IPS DF 6.9 (cell line): Measurements from ENCODE around the gene SLC25A25.

Source experiments
- DNase-seq: peaks from one replicate; pipeline ENCODE4 v3.0.0-alpha.2; 2013; ENCODE audit warnings: low read depth, low spot score
- H3K27ac ChIP-seq: one replicate; pipeline ENCODE4 v1.5.1; 2013; ENCODE audit warnings: low read length, control low read depth
- H3K27me3 ChIP-seq: 2 replicates; pipeline ENCODE4 v1.6.1; 2013; ENCODE audit warnings: mild to moderate bottlenecking, low read length; ENCODE audit not compliant: control insufficient read depth, insufficient read depth
- H3K36me3 ChIP-seq: 2 replicates; pipeline ENCODE4 v1.6.1; 2013; ENCODE audit warnings: low read length; ENCODE audit not compliant: control insufficient read depth, insufficient read depth
- H3K4me1 ChIP-seq: 2 replicates; pipeline ENCODE4 v1.6.1; 2013; ENCODE audit warnings: low read length; ENCODE audit not compliant: control insufficient read depth, insufficient read depth
- H3K4me3 ChIP-seq: 2 replicates; pipeline ENCODE4 v1.5.1; 2013; ENCODE audit warnings: mild to moderate bottlenecking, low read length
- H3K9me3 ChIP-seq: 2 replicates; pipeline ENCODE4 v1.6.1; 2013; ENCODE audit warnings: low read length, inconsistent platforms; ENCODE audit not compliant: control insufficient read depth, insufficient read depth
- WGBS: extraction: QIAGEN DNeasy Blood & Tissue Kit; methylation state at CpG from one replicate; pipeline ENCODE4 v1.1.7; 2013; ENCODE audit warnings: mixed read lengths, missing lambda C conversion rate; ENCODE audit not compliant: insufficient read length, insufficient coverage; 5-methylcytosine and 5-hydroxymethylcytosine counted together

SLC25A25 gene

GRCh38 chr9:128121466-128121810 lies 53.4 kb downstream of the SLC25A25 start:
- H3K4me1 ChIP-seq = peaks cover 5% of the 10 kb centered on the region
- no peak overlapping the region for H3K4me3 ChIP-seq
- no CpG with 5 or more reads among the region's 5 CpGs for WGBS
- no peaks in the 10 kb centered on the region for H3K27me3 ChIP-seq
- no peaks in the 10 kb centered on the region for H3K9me3 ChIP-seq
- no peak overlapping the region for H3K27ac ChIP-seq
- no peak for DNase-seq
- H3K36me3 ChIP-seq = peaks cover 37% of the 10 kb centered on the region

GRCh38 chr9:128121924-128122808 lies 54.1 kb downstream of the SLC25A25 start:
- WGBS = no CpG with 5 or more reads among the region's 27 CpGs
- peaks cover 37% of the 10 kb centered on the region for H3K36me3 ChIP-seq
- H3K4me1 ChIP-seq = peaks cover 5% of the 10 kb centered on the region

GRCh38 chr9:128122809-128123175 lies 54.8 kb downstream of the SLC25A25 start:
- no peaks in the 10 kb centered on the region for H3K9me3 ChIP-seq
- H3K36me3 ChIP-seq = peaks cover 37% of the 10 kb centered on the region
- WGBS = no CpG with 5 or more reads among the region's 24 CpGs

More at GRCh38 chr9:128121924-128122808, 54.1 kb downstream of the SLC25A25 start:
- DNase-seq = no peak
- Histone ChIP-seq H3K9me3 (no peaks in the 10 kb centered on the region), H3K4me3 (no peak overlapping the region), H3K27ac (no peak overlapping the region), H3K27me3 (no peaks in the 10 kb centered on the region)

GRCh38 chr9:128123451-128124080 lies 55.5 kb downstream of the SLC25A25 start:
- no peak for DNase-seq
- Histone ChIP-seq H3K27me3 (no peaks in the 10 kb centered on the region), H3K4me1 (peaks cover 3% of the 10 kb centered on the region; the same call in 1 of the 2 replicates), H3K36me3 (peaks cover 37% of the 10 kb centered on the region), H3K9me3 (no peaks in the 10 kb centered on the region), H3K27ac (no peak overlapping the region), H3K4me3 (no peak overlapping the region)
- WGBS = no CpG with 5 or more reads among the region's 21 CpGs

More at GRCh38 chr9:128122809-128123175, 54.8 kb downstream of the SLC25A25 start:
- Histone ChIP-seq H3K4me3 (no peak overlapping the region), H3K4me1 (peaks cover 5% of the 10 kb centered on the region), H3K27me3 (no peaks in the 10 kb centered on the region), H3K27ac (no peak overlapping the region)
- no peak for DNase-seq

- Histone ChIP-seq H3K36me3 (peaks cover 37% of the 10 kb centered on the region), H3K4me1 (peaks cover 3% of the 10 kb centered on the region; the same call in 1 of the 2 replicates), H3K4me3 (no peak overlapping the region), H3K9me3 (no peaks in the 10 kb centered on the region), H3K27me3 (no peaks in the 10 kb centered on the region), H3K27ac (no peak overlapping the region)
- WGBS = no CpG with 5 or more reads among the region's 8 CpGs
- DNase-seq = no peak
Observed at GRCh38 chr9:128124451-128124850, 56.4 kb downstream of the SLC25A25 start.

- Histone ChIP-seq H3K27me3 (no peaks in the 10 kb centered on the region), H3K27ac (no peak overlapping the region), H3K4me3 (no peak overlapping the region), H3K36me3 (peaks cover 37% of the 10 kb centered on the region), H3K4me1 (peaks cover 3% of the 10 kb centered on the region; the same call in 1 of the 2 replicates), H3K9me3 (no peaks in the 10 kb centered on the region)
- whole genome bisulfite sequencing = no CpG with 5 or more reads among the region's 16 CpGs
- peak; percentile 54 for DNase-seq
Observed at GRCh38 chr9:128124873-128125579, 57.0 kb downstream of the SLC25A25 start.

GRCh38 chr9:128125580-128126354 lies 57.7 kb downstream of the SLC25A25 start:
- WGBS = no CpG with 5 or more reads among the region's 10 CpGs
- no peak overlapping the region for H3K27ac ChIP-seq
- no peaks in the 10 kb centered on the region for H3K27me3 ChIP-seq
- H3K36me3 ChIP-seq = peaks cover 32% of the 10 kb centered on the region
- no peaks in the 10 kb centered on the region for H3K9me3 ChIP-seq
- H3K4me3 ChIP-seq = no peak overlapping the region
- no peak for DNase-seq
- peaks cover 3% of the 10 kb centered on the region; the same call in 1 of the 2 replicates for H3K4me1 ChIP-seq

- WGBS = no CpG with 5 or more reads among the region's 56 CpGs
- DNase-seq = peak; percentile 31
- Histone ChIP-seq H3K36me3 (peaks cover 18% of the 10 kb centered on the region), H3K27ac (no peak within 1 kb of the TSS), H3K4me3 (peak within 1 kb of the TSS; percentile 98), H3K9me3 (no peaks in the 10 kb centered on the region), H3K4me1 (peaks cover 3% of the 10 kb centered on the region; the same call in 1 of the 2 replicates), H3K27me3 (no peaks in the 10 kb centered on the region)
Observed at GRCh38 chr9:128127568-128127989, 59.5 kb downstream of the SLC25A25 start, which contains the start of gene PTGES2. Gene PTGES2, minus strand, starts transcription at chr9:128127729. Its CDS starts 12 bp downstream, at chr9:128127717.

- H3K36me3 ChIP-seq = peaks cover 13% of the 10 kb centered on the region
- H3K27ac ChIP-seq = no peak overlapping the region
- H3K4me1 ChIP-seq = peaks cover 3% of the 10 kb centered on the region; the same call in 1 of the 2 replicates
- no CpG with 5 or more reads among the region's 82 CpGs for WGBS
- peak overlapping the region; percentile 98 for H3K4me3 ChIP-seq
- H3K27me3 ChIP-seq = no peaks in the 10 kb centered on the region
- DNase-seq = peak; percentile 73
- no peaks in the 10 kb centered on the region for H3K9me3 ChIP-seq
Observed at GRCh38 chr9:128127990-128128835, 60.2 kb downstream of the SLC25A25 start.
